Spleen (tissue), 7 donors: Measurements from ENCODE around the gene ZNF804A.

Experiments
- POLR2A ChIP-seq, 3 donors: fragments of 450-650 bp; IDR thresholded peaks; one replicate each; pipeline ENCODE4 v1.5.1; 2017; ENCODE audit warnings: antibody characterized with exemption in 3 of 3, mild to moderate bottlenecking in 1 of 3
- POLR2AphosphoS5 ChIP-seq, 3 donors: sonication (generic); formaldehyde crosslinking; IDR thresholded peaks; one replicate each; pipeline ENCODE4 v1.5.1; 2017; ENCODE audit warnings: antibody characterized with exemption in 3 of 3
- TF ChIP-seq, protein P1 (sequence below), 11 experiments: fragments of 200-600 bp in 7 of 11; fragments of 450-650 bp in 4 of 11; sonication (generic) in 4 of 11; IDR thresholded peaks in 8 of 11; conservative IDR thresholded peaks in 3 of 11; 1 replicate in 7 of 11; 2 replicates in 4 of 11; pipeline versions ENCODE4 v1.4.0 to v1.8.0; 2016 to 2021; ENCODE audit warnings: antibody characterized with exemption in 11 of 11, inconsistent platforms in 4 of 11, mild to moderate bottlenecking in 1 of 11
- donor health status: DM: no; HTN: no; CAD: no; lungs with moderate emphysema.
- donor health status: DM: no; HTN: no; CAD: no.
- donor health status: DM: no; HTN: no; CAD: no.

DNA sequence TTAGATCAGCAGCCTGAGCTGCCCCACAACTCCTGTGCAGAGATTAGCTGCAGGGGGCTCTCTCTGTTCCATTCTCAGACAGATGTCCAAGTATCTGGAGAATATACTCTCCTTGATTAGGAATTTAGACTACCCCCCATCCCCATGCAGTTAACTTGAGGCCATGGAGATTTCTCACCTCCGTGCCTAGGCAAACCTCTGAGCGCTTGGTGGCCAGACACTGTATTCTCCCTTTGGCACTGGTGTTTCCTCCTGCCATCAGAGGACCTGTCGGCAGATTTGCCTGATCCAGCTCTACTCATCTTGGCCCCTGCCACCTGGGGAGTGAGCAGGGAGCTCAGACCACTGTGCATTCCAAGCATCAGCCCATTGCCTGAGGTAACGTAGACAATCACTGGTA is 48.3 kb downstream of the ZNF804A start:
- TF ChIP-seq, protein P1, sequence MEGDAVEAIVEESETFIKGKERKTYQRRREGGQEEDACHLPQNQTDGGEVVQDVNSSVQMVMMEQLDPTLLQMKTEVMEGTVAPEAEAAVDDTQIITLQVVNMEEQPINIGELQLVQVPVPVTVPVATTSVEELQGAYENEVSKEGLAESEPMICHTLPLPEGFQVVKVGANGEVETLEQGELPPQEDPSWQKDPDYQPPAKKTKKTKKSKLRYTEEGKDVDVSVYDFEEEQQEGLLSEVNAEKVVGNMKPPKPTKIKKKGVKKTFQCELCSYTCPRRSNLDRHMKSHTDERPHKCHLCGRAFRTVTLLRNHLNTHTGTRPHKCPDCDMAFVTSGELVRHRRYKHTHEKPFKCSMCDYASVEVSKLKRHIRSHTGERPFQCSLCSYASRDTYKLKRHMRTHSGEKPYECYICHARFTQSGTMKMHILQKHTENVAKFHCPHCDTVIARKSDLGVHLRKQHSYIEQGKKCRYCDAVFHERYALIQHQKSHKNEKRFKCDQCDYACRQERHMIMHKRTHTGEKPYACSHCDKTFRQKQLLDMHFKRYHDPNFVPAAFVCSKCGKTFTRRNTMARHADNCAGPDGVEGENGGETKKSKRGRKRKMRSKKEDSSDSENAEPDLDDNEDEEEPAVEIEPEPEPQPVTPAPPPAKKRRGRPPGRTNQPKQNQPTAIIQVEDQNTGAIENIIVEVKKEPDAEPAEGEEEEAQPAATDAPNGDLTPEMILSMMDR (IDR thresholded peaks at IDR 0.05 in 8 of 11, conservative IDR thresholded peaks at IDR 0.05 in 3 of 11) = no peak
- TF ChIP-seq POLR2A (IDR thresholded peaks at IDR 0.05) = no peak
- no peak for TF ChIP-seq POLR2AphosphoS5 (IDR thresholded peaks at IDR 0.05)
